DOHH2 (cell line): ENCODE measurements around the gene CPT1A.

Experiments used
- H3F3A ChIP-seq: fragments of 200-600 bp; sonication (generic), shearing (Covaris generic); 2 replicates; pipeline ENCODE4 v1.6.0; 2016; ENCODE audit warnings: antibody characterized with exemption, mild to moderate bottlenecking; ENCODE audit not compliant: control insufficient read depth, insufficient read depth
- H3K27ac ChIP-seq: fragments of 200-600 bp; sonication (generic); 2 replicates; pipeline ENCODE4 v1.5.1; 2014; ENCODE audit warnings: low read depth, mild to moderate bottlenecking, low read length, moderate library complexity
- H3K27me3 ChIP-seq: fragments of 200-600 bp; sonication (generic); 2 replicates; pipeline ENCODE4 v1.6.1; 2014; ENCODE audit warnings: mild to moderate bottlenecking, low read length, mixed read lengths; ENCODE audit not compliant: control insufficient read depth
- H3K36me3 ChIP-seq: fragments of 200-600 bp; sonication (generic); 2 replicates; pipeline ENCODE4 v1.6.1; 2014; ENCODE audit warnings: mild to moderate bottlenecking, low read length, moderate library complexity, mixed read lengths; ENCODE audit not compliant: control insufficient read depth
- H3K4me1 ChIP-seq: fragments of 200-600 bp; sonication (generic); 2 replicates; pipeline ENCODE4 v1.6.1; 2014; ENCODE audit warnings: mild to moderate bottlenecking, low read length, mixed read lengths; ENCODE audit not compliant: control insufficient read depth
- H3K4me2 ChIP-seq: fragments of 200-600 bp; sonication (generic); 2 replicates; pipeline ENCODE4 v1.6.0; 2014; ENCODE audit warnings: mild to moderate bottlenecking, low read length, moderate library complexity
- H3K4me3 ChIP-seq: fragments of 200-600 bp; sonication (generic); 2 replicates; pipeline ENCODE4 v1.5.1; 2014; ENCODE audit warnings: mild to moderate bottlenecking, low read length, mixed read lengths
- H3K79me2 ChIP-seq: fragments of 200-600 bp; sonication (generic); 2 replicates; pipeline ENCODE4 v1.6.1; 2014; ENCODE audit warnings: mild to moderate bottlenecking, low read length, mixed read lengths; ENCODE audit not compliant: control insufficient read depth
- H3K9me2 ChIP-seq: fragments of 200-600 bp; sonication (generic); replicated peaks from 2 replicates; pipeline ENCODE4 v1.6.1; 2014; ENCODE audit warnings: mild to moderate bottlenecking, low read length, mixed read lengths; ENCODE audit not compliant: control insufficient read depth
- H3K9me3 ChIP-seq: fragments of 200-600 bp; sonication (generic); 2 replicates; pipeline ENCODE4 v1.6.1; 2014; ENCODE audit warnings: antibody characterized with exemption, low read length, mixed read lengths; ENCODE audit not compliant: control insufficient read depth, insufficient read depth
- H4K20me1 ChIP-seq: fragments of 200-600 bp; sonication (generic); 2 replicates; pipeline ENCODE4 v1.6.0; 2014; ENCODE audit warnings: low read depth, mild to moderate bottlenecking, antibody characterized with exemption, low read length, moderate library complexity; ENCODE audit not compliant: control insufficient read depth, insufficient read depth
- EZH2phosphoT487 ChIP-seq: fragments of 200-600 bp; sonication (generic); IDR thresholded peaks from 2 replicates; pipeline ENCODE4 v1.6.1; 2017; ENCODE audit warnings: borderline replicate concordance, mild to moderate bottlenecking, antibody characterized with exemption, low read length, moderate library complexity, mixed read lengths
- TF ChIP-seq, protein P1 (sequence below): fragments of 200-600 bp; sonication (generic); IDR thresholded peaks from one replicate; pipeline ENCODE4 v1.5.1; 2014; ENCODE audit warnings: antibody characterized with exemption, mild to moderate bottlenecking, low read depth, low read length; ENCODE audit not compliant: poor library complexity, severe bottlenecking

Gene CPT1A

DNA sequence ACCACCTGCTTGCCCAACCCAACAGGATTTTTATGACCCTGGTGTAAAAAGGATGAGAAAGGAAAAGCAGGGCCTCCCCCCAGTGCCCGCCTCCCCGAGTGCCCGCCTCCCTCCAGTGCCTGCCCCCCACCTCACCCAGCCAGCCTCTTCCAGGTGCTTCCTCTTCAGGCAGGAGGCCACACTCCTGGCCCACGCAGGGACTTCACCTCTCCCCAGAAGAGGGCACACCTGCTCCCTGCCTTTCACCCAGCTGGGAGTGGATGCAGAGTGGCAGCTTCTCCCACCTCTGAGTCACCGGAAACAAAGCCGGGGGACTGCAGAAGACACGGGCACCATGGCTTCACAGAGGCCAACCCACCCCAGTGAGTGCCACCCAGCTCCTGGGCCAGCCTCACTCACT lies 16.1 kb downstream of the CPT1A start:
- H3K4me3 ChIP-seq: no peak overlapping the region
- H3K36me3 ChIP-seq: no peaks in the 10 kb centered on the region
- H3K4me1 ChIP-seq: no peaks in the 10 kb centered on the region
- no peak overlapping the region for H3K4me2 ChIP-seq
- no peaks in the 10 kb centered on the region for H4K20me1 ChIP-seq
- H3K27ac ChIP-seq: no peak overlapping the region
- H3K79me2 ChIP-seq: no peaks in the 10 kb centered on the region
- no peaks in the 10 kb centered on the region for H3K9me3 ChIP-seq
- no peaks in the 10 kb centered on the region for H3K9me2 ChIP-seq
- TF ChIP-seq, protein P1, sequence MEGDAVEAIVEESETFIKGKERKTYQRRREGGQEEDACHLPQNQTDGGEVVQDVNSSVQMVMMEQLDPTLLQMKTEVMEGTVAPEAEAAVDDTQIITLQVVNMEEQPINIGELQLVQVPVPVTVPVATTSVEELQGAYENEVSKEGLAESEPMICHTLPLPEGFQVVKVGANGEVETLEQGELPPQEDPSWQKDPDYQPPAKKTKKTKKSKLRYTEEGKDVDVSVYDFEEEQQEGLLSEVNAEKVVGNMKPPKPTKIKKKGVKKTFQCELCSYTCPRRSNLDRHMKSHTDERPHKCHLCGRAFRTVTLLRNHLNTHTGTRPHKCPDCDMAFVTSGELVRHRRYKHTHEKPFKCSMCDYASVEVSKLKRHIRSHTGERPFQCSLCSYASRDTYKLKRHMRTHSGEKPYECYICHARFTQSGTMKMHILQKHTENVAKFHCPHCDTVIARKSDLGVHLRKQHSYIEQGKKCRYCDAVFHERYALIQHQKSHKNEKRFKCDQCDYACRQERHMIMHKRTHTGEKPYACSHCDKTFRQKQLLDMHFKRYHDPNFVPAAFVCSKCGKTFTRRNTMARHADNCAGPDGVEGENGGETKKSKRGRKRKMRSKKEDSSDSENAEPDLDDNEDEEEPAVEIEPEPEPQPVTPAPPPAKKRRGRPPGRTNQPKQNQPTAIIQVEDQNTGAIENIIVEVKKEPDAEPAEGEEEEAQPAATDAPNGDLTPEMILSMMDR: peak; percentile 28
- no peak for TF ChIP-seq EZH2phosphoT487
- H3K27me3 ChIP-seq: no peaks in the 10 kb centered on the region
- H3F3A ChIP-seq: no peaks in the 10 kb centered on the region

DNA sequence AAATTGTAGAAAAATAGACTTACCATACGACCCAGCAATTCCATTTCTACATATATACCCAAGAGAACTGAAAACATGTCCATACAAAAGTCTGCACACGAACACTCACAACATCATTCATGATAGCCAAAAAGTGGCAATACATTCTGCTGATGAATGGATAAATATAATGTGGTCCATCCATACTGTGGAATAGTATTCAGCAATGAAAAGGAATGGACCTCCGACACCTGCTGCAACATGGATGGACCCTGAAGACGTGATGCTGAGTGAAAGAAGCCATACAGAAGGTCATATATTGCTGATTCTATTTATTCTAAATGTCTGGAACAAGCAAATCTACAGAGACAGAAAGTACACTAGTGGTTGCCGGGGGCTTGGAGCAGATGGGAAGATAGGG lies 19.2 kb downstream of the CPT1A start:
- Histone ChIP-seq H3K27me3 (no peaks in the 10 kb centered on the region), H3F3A (no peaks in the 10 kb centered on the region), H3K4me2 (no peak overlapping the region), H3K79me2 (no peaks in the 10 kb centered on the region), H3K4me1 (no peaks in the 10 kb centered on the region), H3K9me3 (no peaks in the 10 kb centered on the region), H3K36me3 (no peaks in the 10 kb centered on the region), H3K27ac (no peak overlapping the region), H4K20me1 (no peaks in the 10 kb centered on the region), H3K4me3 (no peak overlapping the region), H3K9me2 (no peaks in the 10 kb centered on the region)
- TF ChIP-seq, protein P1: no peak
- no peak for TF ChIP-seq EZH2phosphoT487

DNA sequence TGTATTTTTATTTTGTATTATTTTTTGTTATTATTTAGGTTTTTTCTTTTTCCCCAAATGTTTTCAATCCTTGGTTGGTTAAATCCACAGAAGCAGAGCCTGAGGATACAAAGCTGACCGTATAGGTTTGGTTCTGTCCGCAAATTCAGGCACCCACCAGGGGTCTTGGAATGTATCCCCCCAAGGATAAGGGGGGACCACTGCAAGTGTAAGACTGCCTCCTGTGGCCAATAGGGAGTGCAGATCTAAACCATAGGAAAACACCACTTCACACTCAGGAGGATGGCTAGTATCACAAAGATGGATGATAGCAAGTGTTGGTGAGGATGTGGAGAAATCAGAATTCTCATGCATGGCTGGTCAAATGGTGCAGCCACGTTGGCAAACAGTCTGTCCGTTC lies 20.0 kb downstream of the CPT1A start:
- Histone ChIP-seq H3F3A (no peaks in the 10 kb centered on the region), H3K27me3 (no peaks in the 10 kb centered on the region), H3K9me3 (no peaks in the 10 kb centered on the region), H3K36me3 (no peaks in the 10 kb centered on the region), H3K27ac (no peak overlapping the region), H3K4me2 (no peak overlapping the region), H3K4me1 (no peaks in the 10 kb centered on the region), H4K20me1 (no peaks in the 10 kb centered on the region), H3K79me2 (no peaks in the 10 kb centered on the region), H3K9me2 (no peaks in the 10 kb centered on the region), H3K4me3 (no peak overlapping the region)
- TF ChIP-seq EZH2phosphoT487: no peak
- TF ChIP-seq, protein P1: peak; percentile 15

DNA sequence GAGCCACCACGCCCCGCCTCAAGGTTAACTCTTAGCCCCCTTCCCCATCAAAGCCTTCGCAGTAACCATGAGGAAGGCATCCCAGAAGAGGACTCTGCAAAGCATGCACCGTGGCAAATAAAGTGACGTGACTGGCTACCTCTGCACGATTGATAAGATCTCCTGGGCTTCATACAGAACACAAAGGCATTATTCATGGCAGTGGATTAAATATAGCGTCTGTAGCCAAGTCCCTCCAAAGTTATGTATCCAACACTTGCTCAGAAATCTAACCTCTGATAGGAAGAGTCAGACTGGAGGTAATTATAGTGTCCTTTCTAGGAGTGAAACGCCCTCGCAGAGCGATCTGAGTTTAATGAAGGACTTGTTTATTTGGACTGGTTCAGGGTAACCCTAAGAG lies 22.4 kb downstream of the CPT1A start:
- Histone ChIP-seq H3K79me2 (no peaks in the 10 kb centered on the region), H3K4me3 (no peak overlapping the region), H3K4me1 (no peaks in the 10 kb centered on the region), H3K27me3 (no peaks in the 10 kb centered on the region), H4K20me1 (no peaks in the 10 kb centered on the region), H3K4me2 (no peak overlapping the region), H3K36me3 (no peaks in the 10 kb centered on the region), H3K27ac (no peak overlapping the region), H3K9me2 (no peaks in the 10 kb centered on the region), H3K9me3 (no peaks in the 10 kb centered on the region), H3F3A (no peaks in the 10 kb centered on the region)
- TF ChIP-seq, protein P1: no peak
- TF ChIP-seq EZH2phosphoT487: no peak
